Testis (tissue), 2 donors: Measurements from ENCODE around the gene RHBDD3.

Source experiments
- POLR2A ChIP-seq: fragments of 450-650 bp; IDR thresholded peaks from one replicate; pipeline ENCODE4 v1.6.1; 2017; ENCODE audit warnings: antibody characterized with exemption, mild to moderate bottlenecking, moderate library complexity
- TF ChIP-seq, protein P1 (sequence below), 3 experiments: fragments of 450-650 bp in 2 of 3; fragments of 200-600 bp in 1 of 3; sonication (generic) in 1 of 3; IDR thresholded peaks; one replicate each; pipeline ENCODE4 v1.5.1; 2016 to 2019; ENCODE audit warnings: antibody characterized with exemption in 3 of 3, mild to moderate bottlenecking in 2 of 3, moderate library complexity in 1 of 3

DNA sequence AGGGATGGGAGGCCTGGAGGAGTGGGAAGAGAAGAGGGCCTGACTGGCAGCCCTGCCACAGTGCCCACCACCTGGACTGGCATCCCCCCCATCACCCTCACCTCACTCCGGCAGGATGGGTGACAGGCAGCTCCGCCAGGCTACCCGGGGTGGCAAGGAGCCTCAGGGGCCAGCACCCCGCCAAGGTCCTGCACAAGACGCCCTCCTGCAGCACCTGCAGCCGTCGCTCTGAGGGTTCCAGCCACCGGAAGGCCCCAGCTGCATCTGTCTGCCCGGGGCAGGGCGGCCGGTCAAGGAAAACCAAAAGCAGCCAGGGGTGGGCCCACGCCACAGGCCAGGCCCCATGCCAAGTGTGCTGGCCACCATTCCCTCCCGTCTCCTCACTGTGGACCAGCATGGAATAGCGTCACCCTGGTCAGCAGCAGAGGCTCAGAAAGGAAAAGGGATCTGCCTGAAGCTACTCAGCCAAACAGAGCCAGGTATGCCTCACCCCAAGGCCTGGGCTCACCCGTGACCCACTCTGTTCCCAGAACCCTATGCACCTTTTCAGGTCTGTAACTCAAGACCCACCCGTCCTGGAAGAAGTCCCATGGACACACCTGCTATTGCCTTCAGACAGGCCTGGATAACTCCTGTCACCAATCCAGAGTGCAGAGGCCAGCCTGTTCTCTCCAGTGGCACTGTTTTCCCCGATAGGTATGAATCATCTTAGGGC, 7.0 kb downstream of the RHBDD3 start:
- TF ChIP-seq, protein P1, sequence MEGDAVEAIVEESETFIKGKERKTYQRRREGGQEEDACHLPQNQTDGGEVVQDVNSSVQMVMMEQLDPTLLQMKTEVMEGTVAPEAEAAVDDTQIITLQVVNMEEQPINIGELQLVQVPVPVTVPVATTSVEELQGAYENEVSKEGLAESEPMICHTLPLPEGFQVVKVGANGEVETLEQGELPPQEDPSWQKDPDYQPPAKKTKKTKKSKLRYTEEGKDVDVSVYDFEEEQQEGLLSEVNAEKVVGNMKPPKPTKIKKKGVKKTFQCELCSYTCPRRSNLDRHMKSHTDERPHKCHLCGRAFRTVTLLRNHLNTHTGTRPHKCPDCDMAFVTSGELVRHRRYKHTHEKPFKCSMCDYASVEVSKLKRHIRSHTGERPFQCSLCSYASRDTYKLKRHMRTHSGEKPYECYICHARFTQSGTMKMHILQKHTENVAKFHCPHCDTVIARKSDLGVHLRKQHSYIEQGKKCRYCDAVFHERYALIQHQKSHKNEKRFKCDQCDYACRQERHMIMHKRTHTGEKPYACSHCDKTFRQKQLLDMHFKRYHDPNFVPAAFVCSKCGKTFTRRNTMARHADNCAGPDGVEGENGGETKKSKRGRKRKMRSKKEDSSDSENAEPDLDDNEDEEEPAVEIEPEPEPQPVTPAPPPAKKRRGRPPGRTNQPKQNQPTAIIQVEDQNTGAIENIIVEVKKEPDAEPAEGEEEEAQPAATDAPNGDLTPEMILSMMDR (IDR thresholded peaks at IDR 0.05) = no peak
- no peak for TF ChIP-seq POLR2A
